IMR-90 (cell line): ENCODE results near the gene ANTXR1. TPM values are rescaled to one million over a fixed set of nuclear protein-coding genes. Genes with fewer than 3 reads are reported as not detected.

Experiments
- ATAC-seq: fragments of 200-7000 bp; cut with Tn5 transposase; 2 replicates; pipeline ENCODE4 v1.9.1; 2020; ENCODE audit warnings: low read depth, mild to moderate bottlenecking, moderate library complexity
- BruUV-seq: library from RNA; stranded (reverse); fragments of 400-500 nt; replicated peaks from 2 replicates; lab custom pipeline; 2021; lab: Mats Ljungman, UMichigan
- CTCF ChIA-PET: fragments of 300-600 bp; formaldehyde crosslinking; extraction: SDS; loops from one replicate; lab custom pipeline; 2021; ENCODE audit warnings: antibody characterized with exemption; lab: Yijun Ruan, JAX
- POLR2A ChIA-PET: fragments of 300-600 bp; sonication (Branson Sonifier 250); formaldehyde crosslinking; loops from one replicate; lab custom pipeline; 2022; ENCODE audit warnings: antibody characterized with exemption; ENCODE audit not compliant: unreplicated experiment; lab: Charles Lee
- DNase-seq: peaks from one replicate; pipeline ENCODE4 v3.0.0; 2013
- H2AFZ ChIP-seq: replicated peaks from 2 replicates; pipeline ENCODE3; 2013; ENCODE audit warnings: low read length, mild to moderate bottlenecking; ENCODE audit not compliant: poor library complexity
- H2AK5ac ChIP-seq: 2 replicates; pipeline ENCODE4 v1.6.1; 2013; ENCODE audit warnings: low read depth, low read length, inconsistent platforms
- H2AK9ac ChIP-seq: replicated peaks from 2 replicates; pipeline ENCODE3; 2013; ENCODE audit warnings: mild to moderate bottlenecking, low read depth, low read length, moderate library complexity; ENCODE audit not compliant: poor library complexity
- H2BK120ac ChIP-seq: 2 replicates; pipeline ENCODE4 v1.6.1; 2013; ENCODE audit warnings: low read depth, low read length, inconsistent platforms
- H2BK15ac ChIP-seq: 3 replicates; pipeline ENCODE4 v1.6.1; 2013; ENCODE audit warnings: low read depth, low read length, inconsistent platforms
- H2BK20ac ChIP-seq: 2 replicates; pipeline ENCODE4 v1.6.1; 2013; ENCODE audit warnings: low read depth, mild to moderate bottlenecking, inconsistent platforms, low read length, moderate library complexity
- H2BK5ac ChIP-seq: 2 replicates; pipeline ENCODE4 v1.6.1; 2013; ENCODE audit warnings: mild to moderate bottlenecking, low read depth, low read length, inconsistent platforms; ENCODE audit not compliant: poor library complexity, severe bottlenecking
- H3K14ac ChIP-seq: replicated peaks from 2 replicates; pipeline ENCODE4 v1.6.1; 2013; ENCODE audit warnings: low read depth, low read length, inconsistent platforms
- H3K18ac ChIP-seq: 2 replicates; pipeline ENCODE4 v1.6.1; 2013; ENCODE audit warnings: low read depth, low read length, control low read depth
- H3K23ac ChIP-seq: 2 replicates; pipeline ENCODE4 v1.6.1; 2013; ENCODE audit warnings: low read depth, low read length, inconsistent platforms
- H3K27ac ChIP-seq: 2 replicates; pipeline ENCODE4 v1.5.1; 2013; ENCODE audit warnings: mild to moderate bottlenecking, control low read depth, low read length; ENCODE audit not compliant: insufficient read depth
- H3K27me3 ChIP-seq: 2 replicates; pipeline ENCODE4 v1.6.1; 2013; ENCODE audit warnings: low read length; ENCODE audit not compliant: control insufficient read depth, insufficient read depth
- H3K36me3 ChIP-seq: 2 replicates; pipeline ENCODE4 v1.6.1; 2013; ENCODE audit warnings: low read length, mixed read lengths; ENCODE audit not compliant: control insufficient read depth, insufficient read depth
- H3K4ac ChIP-seq: 2 replicates; pipeline ENCODE4 v1.6.1; 2013; ENCODE audit warnings: low read depth, low read length, inconsistent platforms
- H3K4me1 ChIP-seq: 2 replicates; pipeline ENCODE4 v1.6.1; 2013; ENCODE audit warnings: low read length, mixed read lengths; ENCODE audit not compliant: control insufficient read depth, insufficient read depth
- H3K4me2 ChIP-seq: 2 replicates; pipeline ENCODE4 v1.6.1; 2013; ENCODE audit warnings: low read depth, mild to moderate bottlenecking, control low read depth, low read length, moderate library complexity
- H3K4me3 ChIP-seq: 2 replicates; pipeline ENCODE4 v1.5.1; 2013; ENCODE audit warnings: low read depth, mild to moderate bottlenecking, control low read depth, low read length, moderate library complexity; ENCODE audit not compliant: insufficient read depth
- H3K56ac ChIP-seq: 2 replicates; pipeline ENCODE4 v1.6.1; 2013; ENCODE audit warnings: low read length, inconsistent platforms; ENCODE audit not compliant: insufficient read depth; ENCODE audit errors: extremely low read depth
- H3K79me1 ChIP-seq, 2 experiments: 2 replicates each; pipeline ENCODE4 v1.6.1; 2013; ENCODE audit warnings: low read length in 2 of 2, inconsistent platforms in 1 of 2, low read depth in 1 of 2
- H3K9ac ChIP-seq: 2 replicates; pipeline ENCODE4 v1.6.1; 2013; ENCODE audit warnings: low read depth, low read length, control low read depth
- H3K9me1 ChIP-seq: 2 replicates; pipeline ENCODE4 v1.6.1; 2013; ENCODE audit warnings: low read length, inconsistent platforms; ENCODE audit not compliant: insufficient read depth
- H3K9me3 ChIP-seq: 2 replicates; pipeline ENCODE4 v1.6.1; 2013; ENCODE audit warnings: low read length; ENCODE audit not compliant: control insufficient read depth, insufficient read depth
- H4K20me1 ChIP-seq: 2 replicates; pipeline ENCODE4 v1.6.1; 2013; ENCODE audit warnings: low read length, inconsistent platforms; ENCODE audit not compliant: insufficient read depth
- H4K5ac ChIP-seq: 2 replicates; pipeline ENCODE4 v1.6.1; 2013; ENCODE audit warnings: mild to moderate bottlenecking, low read depth, low read length, control low read depth
- H4K8ac ChIP-seq, 2 experiments: 2 replicates each; pipeline ENCODE4 v1.6.1; 2013; ENCODE audit warnings: low read depth in 2 of 2, low read length in 2 of 2, control low read depth in 1 of 2, inconsistent platforms in 1 of 2
- H4K91ac ChIP-seq: 2 replicates; pipeline ENCODE4 v1.6.1; 2013; ENCODE audit warnings: low read depth, low read length, inconsistent platforms; ENCODE audit not compliant: insufficient read depth
- MAZ ChIP-seq: IDR thresholded peaks from 2 replicates; pipeline ENCODE4 v1.6.1; 2012; ENCODE audit warnings: low read depth, mild to moderate bottlenecking, low read length, improper control_type of control experiment, moderate library complexity, borderline replicate concordance
- WGBS, 2 experiments: methylation state at CpG; one replicate each; pipeline versions ENCODE4 v1.1.5 to v1.1.7; 2013; ENCODE audit warnings: missing lambda C conversion rate in 2 of 2; ENCODE audit not compliant: insufficient read length in 1 of 2; ENCODE audit errors: extremely low coverage in 2 of 2; 5-methylcytosine and 5-hydroxymethylcytosine counted together
- dilution Hi-C: fragments of 300-500 bp; cut with HindIII; formaldehyde crosslinking; loops from one replicate; pipeline ENCODE4 v1.14.3; 2018; ENCODE audit warnings: low sequenced_read_pairs; ENCODE audit not compliant: unreplicated experiment
- in situ Hi-C: fragments of 300-500 bp; cut with MboI; formaldehyde crosslinking; loops from 3 replicates; pipeline ENCODE4 v1.14.3; 2019; ENCODE audit warnings: low sequenced_read_pairs, inconsistent platforms, mixed read lengths
- intact Hi-C: fragments of 100-400 bp; cut with micrococcal nuclease; formaldehyde crosslinking; loops from 2 replicates; pipeline ENCODE4 v1.10.0; 2022
- polyA plus RNA-seq, 3 experiments: library from polyadenylated mRNA; depleted of rRNA; stranded (reverse); fragments of >200 nt; gene quantifications; 2 replicates each; pipeline ENCODE4 v1.2.3, GENCODE V29; 2012; ENCODE audit warnings: low replicate concordance in 1 of 3
- total RNA-seq: library from RNA; depleted of rRNA; stranded (reverse); fragments of >200 nt; gene quantifications from 2 replicates; pipeline ENCODE4 v1.2.3, GENCODE V29; 2012
- TF ChIP-seq, protein P1 (sequence below): conservative IDR thresholded peaks from 2 replicates; pipeline ENCODE4 v1.5.1; 2012; ENCODE audit warnings: mild to moderate bottlenecking, low read depth, low read length, improper control_type of control experiment

The ANTXR1 gene
- total and polyA plus RNA-seq, 2 of the 4 experiments (the other 2 are of a cell fraction), result 27.2 to 36.9 TPM

DNA sequence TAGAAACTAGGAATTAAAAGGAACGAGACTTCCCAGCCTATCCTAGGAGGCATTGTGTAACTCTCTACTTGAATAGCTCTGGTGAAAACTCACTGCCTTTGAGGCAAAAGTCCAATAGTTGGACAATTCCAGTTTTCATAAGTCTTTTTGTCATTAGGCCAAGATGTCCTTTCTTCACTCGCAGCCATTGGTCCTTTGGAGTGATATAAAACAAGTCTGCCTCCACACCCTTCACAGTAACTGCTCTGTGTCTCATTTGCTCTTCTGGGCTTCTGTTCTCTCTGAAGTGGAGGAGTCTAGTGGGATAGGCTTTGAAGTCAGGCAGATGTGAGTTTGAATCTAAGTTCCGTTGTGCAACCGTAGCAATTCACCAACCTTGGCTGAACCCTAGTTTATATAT, 28.2 kb downstream of the ANTXR1 start:
- H2AK5ac ChIP-seq, result no peak overlapping the region
- no peak overlapping the region for H2AFZ ChIP-seq
- H3K9me3 ChIP-seq, result no peaks in the 10 kb centered on the region
- H4K20me1 ChIP-seq, result peaks cover 65% of the 10 kb centered on the region
- in situ Hi-C loops, result no loop called here
- TF ChIP-seq, protein P1, sequence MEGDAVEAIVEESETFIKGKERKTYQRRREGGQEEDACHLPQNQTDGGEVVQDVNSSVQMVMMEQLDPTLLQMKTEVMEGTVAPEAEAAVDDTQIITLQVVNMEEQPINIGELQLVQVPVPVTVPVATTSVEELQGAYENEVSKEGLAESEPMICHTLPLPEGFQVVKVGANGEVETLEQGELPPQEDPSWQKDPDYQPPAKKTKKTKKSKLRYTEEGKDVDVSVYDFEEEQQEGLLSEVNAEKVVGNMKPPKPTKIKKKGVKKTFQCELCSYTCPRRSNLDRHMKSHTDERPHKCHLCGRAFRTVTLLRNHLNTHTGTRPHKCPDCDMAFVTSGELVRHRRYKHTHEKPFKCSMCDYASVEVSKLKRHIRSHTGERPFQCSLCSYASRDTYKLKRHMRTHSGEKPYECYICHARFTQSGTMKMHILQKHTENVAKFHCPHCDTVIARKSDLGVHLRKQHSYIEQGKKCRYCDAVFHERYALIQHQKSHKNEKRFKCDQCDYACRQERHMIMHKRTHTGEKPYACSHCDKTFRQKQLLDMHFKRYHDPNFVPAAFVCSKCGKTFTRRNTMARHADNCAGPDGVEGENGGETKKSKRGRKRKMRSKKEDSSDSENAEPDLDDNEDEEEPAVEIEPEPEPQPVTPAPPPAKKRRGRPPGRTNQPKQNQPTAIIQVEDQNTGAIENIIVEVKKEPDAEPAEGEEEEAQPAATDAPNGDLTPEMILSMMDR, result no peak
- no peak for TF ChIP-seq MAZ
- dilution Hi-C loops, result no loop called here
- no peak overlapping the region for H3K4me3 ChIP-seq
- H2BK15ac ChIP-seq, result no peak overlapping the region
- DNase-seq (no peak), ATAC-seq (no peak)
- H3K79me1 ChIP-seq, result peaks cover 43 to 78% of the 10 kb centered on the region in 2 experiments
- no peak overlapping the region for H4K8ac ChIP-seq
- H4K91ac ChIP-seq, result no peak overlapping the region
- ChIA-PET CTCF (no interaction called here), POLR2A (no interaction called here)
- H2BK20ac ChIP-seq, result no peak overlapping the region
- H3K9ac ChIP-seq, result no peak overlapping the region
- no peak overlapping the region for H3K14ac ChIP-seq
- H2BK5ac ChIP-seq, result no peak overlapping the region
- peaks cover 22% of the 10 kb centered on the region for H3K9me1 ChIP-seq
- no TSS peak for BruUV-seq
- no peak overlapping the region for H3K23ac ChIP-seq
- H3K4ac ChIP-seq, result no peak overlapping the region
- no peak overlapping the region for H2BK120ac ChIP-seq
- intact Hi-C loops, result no loop called here
- no CpG with 5 or more reads among the region's 4 CpGs for WGBS, 2 experiments
- H3K18ac ChIP-seq, result no peak overlapping the region
- H3K4me1 ChIP-seq, result peaks cover 9% of the 10 kb centered on the region
- no peak overlapping the region for H4K5ac ChIP-seq
- H2AK9ac ChIP-seq, result no peak overlapping the region
- H3K36me3 ChIP-seq, result peaks cover 52% of the 10 kb centered on the region
- no peak overlapping the region for H3K56ac ChIP-seq
- no peak overlapping the region for H3K4me2 ChIP-seq
- H3K27ac ChIP-seq, result no peak overlapping the region
- no peaks in the 10 kb centered on the region for H3K27me3 ChIP-seq
